Fibroblast of skin of left biceps (primary cell): ENCODE results near the gene SDCCAG8.
A peak's percentile ranks its signal among the peaks of the same experiment; 100 is the strongest.

Experiments used
- DNase-seq, 2 experiments: peaks; one replicate each; pipeline ENCODE4 v3.0.0-alpha.2; 2013; ENCODE audit warnings: low read depth in 2 of 2

Gene SDCCAG8

GRCh38 chr1:243483071-243483771, 227.4 kb downstream of the SDCCAG8 start:
- no peak for DNase-seq

GRCh38 chr1:243483952-243484351, 228.1 kb downstream of the SDCCAG8 start:
- no peak for DNase-seq

GRCh38 chr1:243487036-243487648, 231.3 kb downstream of the SDCCAG8 start:
- no peak for DNase-seq

DNA sequence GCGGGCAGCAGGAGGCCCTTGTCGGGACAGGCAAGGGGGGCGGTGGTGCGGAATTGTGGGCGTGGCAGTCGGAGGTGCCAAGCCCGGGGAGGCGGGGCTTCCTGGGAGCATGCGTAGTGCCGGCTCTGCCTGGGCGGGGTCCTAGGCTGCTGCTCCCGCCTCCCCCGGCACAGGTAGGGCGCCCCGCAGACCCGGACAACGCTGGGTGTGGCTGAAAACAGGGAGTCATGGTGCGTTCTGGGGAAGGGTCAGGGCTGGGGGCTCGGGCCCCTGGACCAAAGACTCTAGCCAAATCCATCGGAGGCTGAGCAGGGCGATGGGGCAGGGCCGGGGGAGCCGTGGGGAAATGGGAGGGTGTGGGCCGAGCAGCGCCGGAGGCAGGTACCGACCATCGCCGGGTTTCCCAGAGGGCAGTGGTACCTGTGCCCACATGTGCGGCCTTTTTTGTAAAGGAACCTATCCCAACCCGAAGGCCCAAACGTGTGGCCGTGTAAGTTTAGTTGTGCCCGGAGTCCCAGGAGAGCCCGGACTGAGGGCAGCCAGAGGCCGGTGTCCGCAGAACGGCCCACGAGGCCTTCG, 231.9 kb downstream of the SDCCAG8 start:
- DNase-seq, result no peak

GRCh38 chr1:243488459-243489157, 232.8 kb downstream of the SDCCAG8 start:
- DNase-seq, result no peak

DNA sequence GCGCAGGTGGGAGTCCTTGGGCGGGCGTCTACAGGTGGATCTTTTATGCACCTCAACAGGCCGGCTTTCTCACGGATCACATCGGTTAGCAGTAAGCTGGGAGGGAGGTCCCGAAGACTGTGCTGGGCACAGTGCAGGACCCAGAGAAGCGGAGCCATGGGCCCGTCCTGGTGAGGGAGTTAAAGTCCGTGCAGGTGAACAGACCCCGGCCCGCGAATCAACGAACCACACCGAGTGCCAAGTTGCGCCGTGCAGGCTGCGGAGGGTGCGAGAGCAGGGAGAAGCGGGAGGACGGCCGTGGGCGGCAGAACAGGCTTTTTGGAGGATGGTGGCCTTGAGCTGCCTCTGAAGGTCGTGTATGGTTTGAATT, 233.3 kb downstream of the SDCCAG8 start:
- no peak for DNase-seq

DNA sequence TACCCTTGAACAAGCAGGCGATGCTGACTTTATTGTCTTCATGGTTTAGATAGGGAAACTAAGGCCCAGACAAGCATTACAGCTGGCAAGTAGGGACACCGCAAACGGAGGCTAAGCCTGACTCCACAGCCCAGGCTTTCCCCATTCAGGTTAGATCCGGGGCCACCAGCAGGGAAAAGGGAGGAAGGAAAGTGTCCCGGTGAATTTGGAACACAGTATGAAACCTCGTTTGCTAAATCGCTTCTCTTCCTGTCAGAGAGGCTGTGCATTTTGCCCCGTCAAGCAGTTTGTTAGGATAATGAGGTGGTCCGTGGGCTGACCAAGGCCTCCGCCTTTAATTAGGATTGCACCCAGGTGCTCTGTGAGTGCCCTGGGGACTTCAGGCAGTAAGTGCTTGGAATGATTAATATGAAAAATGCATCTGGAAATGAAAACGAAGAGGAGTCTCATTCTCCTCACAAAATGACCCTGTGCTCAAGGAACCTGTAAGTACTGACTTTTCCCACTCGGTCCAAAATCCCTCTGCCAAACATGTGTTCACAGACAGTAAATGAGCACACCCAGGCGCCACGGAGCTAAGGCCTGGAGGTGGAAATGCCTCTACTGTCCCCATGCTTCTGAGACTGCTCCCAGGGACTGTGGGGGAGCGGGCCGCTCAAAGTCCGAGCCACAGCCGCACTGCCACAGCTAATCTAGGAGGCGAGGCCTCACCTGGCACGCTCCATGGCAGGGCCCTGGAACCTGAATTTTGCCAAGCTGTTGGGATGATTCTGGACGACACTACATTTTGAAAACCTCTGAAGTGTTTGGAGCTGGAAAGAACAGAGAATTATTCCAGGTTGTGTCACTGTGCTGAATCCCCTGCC, 234.1 kb downstream of the SDCCAG8 start:
- no peak for DNase-seq

DNA sequence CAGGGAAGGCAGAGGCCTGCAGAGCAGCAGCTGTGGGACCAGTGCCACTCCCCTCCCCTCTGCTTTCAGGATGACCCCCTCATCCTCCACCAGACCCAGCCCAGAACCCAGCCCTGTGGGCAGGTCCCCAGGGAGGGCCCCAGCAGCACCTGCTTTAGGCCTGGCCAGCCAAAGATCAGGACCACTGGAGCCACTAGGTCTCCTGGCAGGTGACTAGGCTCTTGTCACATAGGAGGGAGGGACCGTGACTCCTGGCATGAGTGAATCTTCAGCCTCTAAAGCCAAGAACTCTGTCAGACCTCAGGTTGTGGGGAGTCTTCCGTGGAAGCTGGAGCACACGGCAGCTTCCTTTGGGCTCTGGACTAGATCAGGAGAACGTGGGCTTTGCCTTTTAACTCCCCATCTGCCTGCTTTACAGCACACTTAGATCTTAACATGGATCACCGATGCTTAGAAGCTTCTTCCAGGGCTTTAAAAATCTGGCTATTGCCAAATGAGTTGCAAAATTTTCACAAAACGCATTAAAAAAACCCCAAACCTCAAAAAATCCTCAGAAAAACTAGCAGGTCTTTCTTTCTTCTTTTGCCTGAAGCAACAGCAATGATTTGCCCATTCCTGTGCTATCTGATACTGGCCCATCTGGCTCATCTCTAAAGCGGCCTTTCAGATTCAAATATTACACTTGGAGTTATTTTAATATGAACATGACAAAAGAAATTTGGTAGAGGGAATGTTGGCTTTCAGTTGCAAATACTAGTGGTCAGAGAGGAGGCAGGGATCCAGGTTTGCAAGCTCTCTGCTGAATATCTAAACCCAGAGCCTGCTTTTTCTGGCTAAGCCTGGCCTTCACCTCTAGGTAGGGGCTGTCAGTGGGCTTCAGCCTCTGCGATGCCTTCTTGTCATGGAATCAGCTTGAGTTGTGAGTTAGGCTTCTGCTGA, 235.2 kb downstream of the SDCCAG8 start:
- peak; percentile 43 to 56 for DNase-seq

GRCh38 chr1:243493156-243494129, 237.6 kb downstream of the SDCCAG8 start:
- DNase-seq, result no peak

GRCh38 chr1:243494741-243495431, 239.0 kb downstream of the SDCCAG8 start:
- no peak for DNase-seq

GRCh38 chr1:243495442-243496186, 239.8 kb downstream of the SDCCAG8 start:
- no peak for DNase-seq

GRCh38 chr1:243496187-243496646, 240.4 kb downstream of the SDCCAG8 start:
- DNase-seq, result no peak

- no peak for DNase-seq
Observed at GRCh38 chr1:243496806-243497205, 241.0 kb downstream of the SDCCAG8 start.

- DNase-seq, result no peak
Observed at GRCh38 chr1:243497939-243498681, 242.3 kb downstream of the SDCCAG8 start.

DNA sequence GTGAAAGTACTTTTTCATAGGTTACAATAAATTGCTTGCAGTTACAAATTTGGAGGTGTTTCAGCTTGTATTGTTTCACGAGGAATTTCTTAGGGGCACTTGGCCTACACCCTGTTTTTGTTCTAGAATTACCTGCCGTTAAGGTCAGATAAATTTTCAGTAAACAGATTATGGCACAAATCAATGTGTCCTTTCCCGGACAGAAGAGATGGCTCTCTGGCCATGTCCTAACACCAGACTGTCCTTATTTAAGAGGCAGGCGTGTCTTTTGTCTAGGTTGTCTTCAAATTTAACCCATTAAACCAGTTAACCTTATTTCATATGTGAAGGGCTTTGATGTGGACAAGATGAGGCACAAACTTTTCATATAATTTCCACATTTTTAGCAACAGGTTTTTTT, 243.4 kb downstream of the SDCCAG8 start:
- DNase-seq, result no peak

DNA sequence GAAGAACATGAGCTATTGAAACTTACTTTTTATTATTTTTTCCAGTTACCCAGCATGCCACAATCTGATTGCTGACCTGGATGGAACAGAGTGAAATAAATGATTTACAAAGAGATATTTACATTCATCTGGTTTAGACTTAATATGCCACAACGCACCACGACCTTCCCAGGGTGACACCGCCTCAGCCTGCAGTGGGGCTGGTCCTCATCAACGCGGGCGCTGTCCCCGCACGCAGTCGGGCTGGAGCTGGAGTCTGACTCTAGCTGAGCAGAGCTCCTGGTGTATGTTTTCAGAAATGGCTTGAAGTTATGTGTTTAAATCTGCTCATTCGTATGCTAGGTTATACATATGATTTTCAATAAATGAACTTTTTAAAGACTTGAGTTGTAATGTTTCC, 243.9 kb downstream of the SDCCAG8 start:
- no peak for DNase-seq

- DNase-seq, result no peak
Observed at GRCh38 chr1:243500512-243500911, 244.7 kb downstream of the SDCCAG8 start.
